Measurements from ENCODE around the gene NAA38.

Gene NAA38

DNA sequence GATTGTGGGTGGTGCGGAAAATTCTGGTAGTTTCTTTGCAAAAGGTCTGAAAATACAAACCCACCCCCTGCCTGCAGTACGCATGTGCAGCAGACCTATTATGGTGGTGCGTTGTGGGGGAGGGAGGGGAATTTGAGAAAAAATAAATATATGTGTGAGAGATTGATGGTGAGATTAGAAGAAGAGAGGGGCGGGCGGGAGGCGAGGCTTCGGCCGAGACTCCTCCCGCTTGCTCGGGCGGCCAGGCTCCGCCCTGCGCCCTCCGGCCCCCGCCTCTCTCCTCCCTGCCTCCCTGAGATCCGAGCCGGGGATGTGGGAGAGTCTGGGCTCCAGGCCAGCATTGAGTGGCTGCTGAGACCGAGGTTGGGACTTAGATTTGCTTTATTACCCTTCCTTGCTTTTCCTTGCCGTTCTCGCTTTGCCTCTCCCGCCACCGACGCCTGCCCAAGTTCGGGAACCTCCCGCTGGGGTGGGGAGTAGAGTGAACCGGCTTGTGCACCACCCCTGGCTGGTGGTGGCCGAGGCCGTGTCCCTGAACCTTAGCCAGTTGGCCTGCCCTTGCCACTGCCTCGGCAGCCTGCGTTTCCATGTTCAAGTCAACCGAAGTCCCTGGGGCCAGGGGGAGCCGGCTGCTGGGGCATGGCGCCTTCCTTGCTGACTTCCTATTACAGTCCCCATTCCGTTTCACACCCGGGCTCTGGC is 30.3 kb upstream of the NAA38 start:
- Histone ChIP-seq H3K36me3 (ENCODE audit: control insufficient read depth in 2 of 2, insufficient read depth in 2 of 2, low read length in 2 of 2) (peaks cover 9 to 10% of the 10 kb centered on the region in 2 donors), H3K9me3 (ENCODE audit: control insufficient read depth in 2 of 2, low read length in 2 of 2) (no peaks in the 10 kb centered on the region), H3K9ac (ENCODE audit: low read length in 2 of 2) (peak overlapping the region; percentile 52 to 64), H3K4me3 (ENCODE audit: low read length in 2 of 2) (peak overlapping the region; percentile 76 to 85), H3K27ac (ENCODE audit: low read length) (peak overlapping the region; percentile 87), H3K4me1 (ENCODE audit: control insufficient read depth, insufficient read depth, low read length) (peaks cover 48% of the 10 kb centered on the region), H3K27me3 (ENCODE audit: control insufficient read depth in 1 of 2, insufficient read depth in 2 of 2, low read length in 2 of 2) (no peaks in the 10 kb centered on the region)

DNA sequence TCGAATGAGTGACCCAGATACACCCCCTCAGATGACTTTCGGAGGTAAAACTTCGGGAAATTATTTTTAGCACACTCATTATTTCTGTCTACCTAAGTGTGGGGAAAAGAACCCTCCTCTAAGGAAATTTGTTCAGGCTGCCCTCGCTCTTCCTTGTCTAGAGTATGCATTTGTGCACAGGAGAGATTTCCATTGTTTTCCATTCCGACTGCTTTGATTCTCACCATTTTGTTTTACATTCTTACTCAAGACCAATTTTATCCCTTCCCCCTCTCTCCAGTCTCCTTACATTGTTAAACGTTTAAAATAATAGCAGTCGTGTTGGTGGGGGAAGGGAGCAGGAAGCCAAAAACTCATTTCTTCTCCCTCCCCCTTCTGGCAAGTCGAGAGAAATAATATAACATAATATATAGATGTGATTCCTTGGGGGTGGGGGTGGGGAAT is 29.7 kb upstream of the NAA38 start:
- Histone ChIP-seq H3K9me3 (ENCODE audit: control insufficient read depth in 2 of 2, low read length in 2 of 2) (no peaks in the 10 kb centered on the region), H3K27ac (ENCODE audit: low read length) (peak overlapping the region; percentile 87), H3K27me3 (ENCODE audit: control insufficient read depth in 1 of 2, insufficient read depth in 2 of 2, low read length in 2 of 2) (no peaks in the 10 kb centered on the region), H3K36me3 (ENCODE audit: control insufficient read depth in 2 of 2, insufficient read depth in 2 of 2, low read length in 2 of 2) (peaks cover 9% of the 10 kb centered on the region in 2 donors), H3K4me3 (ENCODE audit: low read length in 2 of 2) (peak overlapping the region; percentile 76 to 85), H3K4me1 (ENCODE audit: control insufficient read depth, insufficient read depth, low read length) (peaks cover 48% of the 10 kb centered on the region), H3K9ac (ENCODE audit: low read length in 2 of 2) (peak overlapping the region; percentile 51 to 64)

- Histone ChIP-seq H3K9me3 (ENCODE audit: control insufficient read depth in 2 of 2, low read length in 2 of 2) (no peaks in the 10 kb centered on the region), H3K27me3 (ENCODE audit: control insufficient read depth in 1 of 2, insufficient read depth in 2 of 2, low read length in 2 of 2) (no peaks in the 10 kb centered on the region), H3K36me3 (ENCODE audit: control insufficient read depth in 2 of 2, insufficient read depth in 2 of 2, low read length in 2 of 2) (peaks cover 6 to 7% of the 10 kb centered on the region in 2 donors), H3K9ac (ENCODE audit: low read length in 2 of 2) (peak overlapping the region; percentile 51 to 64), H3K4me1 (ENCODE audit: control insufficient read depth, insufficient read depth, low read length) (peaks cover 48% of the 10 kb centered on the region), H3K27ac (ENCODE audit: low read length) (peak overlapping the region; percentile 87), H3K4me3 (ENCODE audit: low read length in 2 of 2) (peak overlapping the region; percentile 76 to 85)
Measured at GRCh38 chr17:7886227-7887037, 29.1 kb upstream of the NAA38 start.

- Histone ChIP-seq H3K27ac (ENCODE audit: low read length) (peak overlapping the region; percentile 87), H3K4me3 (ENCODE audit: low read length in 2 of 2) (peak overlapping the region; percentile 76 to 85), H3K9ac (ENCODE audit: low read length in 2 of 2) (peak overlapping the region; percentile 47 to 64), H3K36me3 (ENCODE audit: control insufficient read depth in 2 of 2, insufficient read depth in 2 of 2, low read length in 2 of 2) (no peaks in the 10 kb centered on the region), H3K4me1 (ENCODE audit: control insufficient read depth, insufficient read depth, low read length) (peaks cover 48% of the 10 kb centered on the region), H3K27me3 (ENCODE audit: control insufficient read depth in 1 of 2, insufficient read depth in 2 of 2, low read length in 2 of 2) (no peaks in the 10 kb centered on the region), H3K9me3 (ENCODE audit: control insufficient read depth in 2 of 2, low read length in 2 of 2) (no peaks in the 10 kb centered on the region)
Measured at GRCh38 chr17:7885367-7886226, 28.2 kb upstream of the NAA38 start.

- Histone ChIP-seq H3K27ac (ENCODE audit: low read length) (no peak overlapping the region), H3K4me3 (ENCODE audit: low read length in 2 of 2) (peak overlapping the region; percentile 76 to 85), H3K4me1 (ENCODE audit: control insufficient read depth, insufficient read depth, low read length) (peaks cover 43% of the 10 kb centered on the region), H3K9me3 (ENCODE audit: control insufficient read depth in 2 of 2, low read length in 2 of 2) (no peaks in the 10 kb centered on the region), H3K27me3 (ENCODE audit: control insufficient read depth in 1 of 2, insufficient read depth in 2 of 2, low read length in 2 of 2) (no peaks in the 10 kb centered on the region), H3K9ac (ENCODE audit: low read length in 2 of 2) (no peak overlapping the region), H3K36me3 (ENCODE audit: control insufficient read depth in 2 of 2, insufficient read depth in 2 of 2, low read length in 2 of 2) (no peaks in the 10 kb centered on the region)
Measured at GRCh38 chr17:7884581-7885366, 27.4 kb upstream of the NAA38 start.

- H3K9ac ChIP-seq (ENCODE audit: low read length in 2 of 2): no peak overlapping the region
- H3K4me3 ChIP-seq (ENCODE audit: low read length in 2 of 2): no peak overlapping the region
- H3K4me1 ChIP-seq (ENCODE audit: control insufficient read depth, insufficient read depth, low read length): peaks cover 34% of the 10 kb centered on the region
- H3K9me3 ChIP-seq (ENCODE audit: control insufficient read depth in 2 of 2, low read length in 2 of 2): no peaks in the 10 kb centered on the region
- H3K27me3 ChIP-seq (ENCODE audit: control insufficient read depth in 1 of 2, insufficient read depth in 2 of 2, low read length in 2 of 2): no peaks in the 10 kb centered on the region
- H3K27ac ChIP-seq (ENCODE audit: low read length): no peak overlapping the region
- H3K36me3 ChIP-seq (ENCODE audit: control insufficient read depth in 2 of 2, insufficient read depth in 2 of 2, low read length in 2 of 2): no peaks in the 10 kb centered on the region
Measured at GRCh38 chr17:7883781-7884386, 26.5 kb upstream of the NAA38 start.

GRCh38 chr17:7882629-7883028 is 25.3 kb upstream of the NAA38 start:
- Histone ChIP-seq H3K27me3 (ENCODE audit: control insufficient read depth in 1 of 2, insufficient read depth in 2 of 2, low read length in 2 of 2) (no peaks in the 10 kb centered on the region), H3K27ac (ENCODE audit: low read length) (no peak overlapping the region), H3K36me3 (ENCODE audit: control insufficient read depth in 2 of 2, insufficient read depth in 2 of 2, low read length in 2 of 2) (no peaks in the 10 kb centered on the region), H3K9ac (ENCODE audit: low read length in 2 of 2) (no peak overlapping the region), H3K4me3 (ENCODE audit: low read length in 2 of 2) (peak overlapping the region in 1 of 2 donors; percentile 31), H3K9me3 (ENCODE audit: control insufficient read depth in 2 of 2, low read length in 2 of 2) (no peaks in the 10 kb centered on the region), H3K4me1 (ENCODE audit: control insufficient read depth, insufficient read depth, low read length) (peaks cover 22% of the 10 kb centered on the region)

DNA sequence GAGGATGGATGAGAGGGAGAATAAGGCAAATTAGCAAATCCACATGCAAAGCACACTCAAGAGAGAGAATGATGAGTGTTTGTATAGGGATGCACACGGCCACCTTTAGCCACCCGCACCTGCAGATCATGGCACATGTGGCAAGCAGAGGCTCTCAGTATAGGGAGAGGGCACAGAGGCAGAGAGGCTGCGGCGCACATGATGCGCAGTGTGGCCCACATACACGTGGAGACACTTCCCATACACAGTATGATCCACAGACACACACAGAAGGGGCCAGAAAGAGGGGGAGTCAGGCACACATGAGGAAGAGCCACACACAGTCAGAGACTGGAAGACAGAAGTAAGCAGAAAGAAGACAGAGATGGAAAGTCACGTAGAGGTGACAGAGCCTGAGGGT is 24.7 kb upstream of the NAA38 start:
- Histone ChIP-seq H3K36me3 (ENCODE audit: control insufficient read depth in 2 of 2, insufficient read depth in 2 of 2, low read length in 2 of 2) (no peaks in the 10 kb centered on the region), H3K9me3 (ENCODE audit: control insufficient read depth in 2 of 2, low read length in 2 of 2) (no peaks in the 10 kb centered on the region), H3K4me3 (ENCODE audit: low read length in 2 of 2) (no peak overlapping the region), H3K27me3 (ENCODE audit: control insufficient read depth in 1 of 2, insufficient read depth in 2 of 2, low read length in 2 of 2) (no peaks in the 10 kb centered on the region), H3K27ac (ENCODE audit: low read length) (peak overlapping the region; percentile 31), H3K4me1 (ENCODE audit: control insufficient read depth, insufficient read depth, low read length) (peaks cover 16% of the 10 kb centered on the region), H3K9ac (ENCODE audit: low read length in 2 of 2) (no peak overlapping the region)

DNA sequence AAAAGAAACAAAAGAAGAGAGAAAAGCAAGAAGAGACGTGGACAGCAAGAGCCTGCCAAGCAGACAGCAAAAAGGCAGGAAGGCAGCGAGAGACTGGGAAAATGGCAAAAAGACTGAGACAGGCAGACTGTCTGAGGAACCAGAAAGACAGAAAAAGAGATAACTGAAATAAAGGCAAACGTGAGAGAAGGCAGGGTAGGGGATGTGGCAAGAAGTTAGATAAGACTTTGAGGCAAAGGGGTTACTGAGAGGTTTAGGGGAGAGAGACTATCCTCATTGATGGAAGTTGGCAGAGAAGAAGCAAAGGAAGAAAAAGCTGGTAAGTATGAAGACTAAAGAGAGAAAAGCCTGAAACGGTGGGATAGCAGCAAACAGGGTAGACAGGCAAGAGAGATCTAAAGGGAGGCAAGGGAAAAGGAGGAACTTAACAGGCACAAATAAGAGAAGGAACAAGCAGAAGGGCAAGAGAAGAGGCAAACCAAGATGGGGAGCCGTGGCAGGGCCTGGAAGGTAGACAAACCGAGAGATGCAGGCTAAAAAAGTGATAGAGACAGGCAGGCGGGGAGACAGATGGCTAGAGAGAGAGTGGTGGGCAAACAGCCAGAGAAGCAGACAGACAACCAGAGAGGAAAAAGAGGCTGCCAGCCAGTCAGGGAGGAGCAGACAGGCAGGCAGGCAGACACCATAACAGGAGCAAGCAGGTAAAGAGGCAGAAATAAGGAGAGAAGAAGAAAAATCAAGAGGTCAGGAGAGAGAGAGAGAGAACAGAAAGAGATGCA is 24.1 kb upstream of the NAA38 start:
- H3K4me1 ChIP-seq (ENCODE audit: control insufficient read depth, insufficient read depth, low read length): peaks cover 10% of the 10 kb centered on the region
- H3K36me3 ChIP-seq (ENCODE audit: control insufficient read depth in 2 of 2, insufficient read depth in 2 of 2, low read length in 2 of 2): no peaks in the 10 kb centered on the region
- no peaks in the 10 kb centered on the region for H3K27me3 ChIP-seq (ENCODE audit: control insufficient read depth in 1 of 2, insufficient read depth in 2 of 2, low read length in 2 of 2)
- H3K27ac ChIP-seq (ENCODE audit: low read length): no peak overlapping the region
- no peaks in the 10 kb centered on the region for H3K9me3 ChIP-seq (ENCODE audit: control insufficient read depth in 2 of 2, low read length in 2 of 2)
- H3K9ac ChIP-seq (ENCODE audit: low read length in 2 of 2): no peak overlapping the region
- H3K4me3 ChIP-seq (ENCODE audit: low read length in 2 of 2): no peak overlapping the region

Data from stomach smooth muscle (tissue), 2 donors.